ENCODE measurements around the gene SPATA6L.
"Not testable (repeated sequence)": the region's sequence is repeated elsewhere in the genome, so short reads cannot be mapped to it uniquely, and the experiment has no call there.

SPATA6L gene

GRCh38 chr9:4630836-4631235, 35.4 kb downstream of the SPATA6L start:
- H3K27ac ChIP-seq (ENCODE audit: low read depth, low read length): no peak overlapping the region

DNA sequence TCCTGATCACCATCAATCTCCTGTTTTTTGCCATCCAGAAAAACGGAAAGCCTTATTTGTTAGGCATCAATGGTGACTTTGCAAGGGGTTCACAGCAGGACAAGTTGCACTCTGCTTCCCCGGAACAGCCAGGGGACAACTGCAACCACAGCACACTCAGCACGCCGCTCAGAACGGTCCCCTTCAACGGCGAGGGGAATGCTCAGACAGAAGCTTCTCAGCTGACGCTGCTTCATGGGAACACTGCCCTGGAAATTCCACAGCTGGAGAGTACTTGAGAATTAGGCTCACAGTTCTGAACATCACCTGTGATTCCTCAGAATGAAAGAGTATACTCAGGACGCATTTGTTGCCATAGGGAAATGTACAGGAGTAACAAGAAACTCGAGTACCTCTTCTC, 44.3 kb downstream of the SPATA6L start:
- no peaks in the 10 kb centered on the region for H3K27me3 ChIP-seq (ENCODE audit: insufficient read depth, low read length)
- peak overlapping the region; percentile 37; the same call in 1 of the 2 replicates for H3K27ac ChIP-seq (ENCODE audit: low read depth, low read length)
- no peaks in the 10 kb centered on the region for H3K9me3 ChIP-seq (ENCODE audit: insufficient read depth, low read depth, low read length)
- peaks cover 37% of the 10 kb centered on the region for H3K4me1 ChIP-seq (ENCODE audit: insufficient read depth, low read length)
- no peaks in the 10 kb centered on the region for H3K36me3 ChIP-seq (ENCODE audit: insufficient read depth, low read length)
- H3K4me3 ChIP-seq (ENCODE audit: low read length): no peak overlapping the region
- H3K9ac ChIP-seq (ENCODE audit: low read depth, low read length): no peak overlapping the region
- WGBS: 67% methylated on average over 10 of the region's 10 CpGs

More at GRCh38 chr9:4630836-4631235, 35.4 kb downstream of the SPATA6L start:
- Histone ChIP-seq H3K36me3 (ENCODE audit: insufficient read depth, low read length) (no peaks in the 10 kb centered on the region), H3K4me1 (ENCODE audit: insufficient read depth, low read length) (peaks cover 13% of the 10 kb centered on the region), H3K9ac (ENCODE audit: low read depth, low read length) (no peak overlapping the region), H3K4me3 (ENCODE audit: low read length) (no peak overlapping the region), H3K27me3 (ENCODE audit: insufficient read depth, low read length) (no peaks in the 10 kb centered on the region), H3K9me3 (ENCODE audit: insufficient read depth, low read depth, low read length) (no peaks in the 10 kb centered on the region)
- WGBS: 9% methylated on average over 1 of the region's 2 CpGs

DNA sequence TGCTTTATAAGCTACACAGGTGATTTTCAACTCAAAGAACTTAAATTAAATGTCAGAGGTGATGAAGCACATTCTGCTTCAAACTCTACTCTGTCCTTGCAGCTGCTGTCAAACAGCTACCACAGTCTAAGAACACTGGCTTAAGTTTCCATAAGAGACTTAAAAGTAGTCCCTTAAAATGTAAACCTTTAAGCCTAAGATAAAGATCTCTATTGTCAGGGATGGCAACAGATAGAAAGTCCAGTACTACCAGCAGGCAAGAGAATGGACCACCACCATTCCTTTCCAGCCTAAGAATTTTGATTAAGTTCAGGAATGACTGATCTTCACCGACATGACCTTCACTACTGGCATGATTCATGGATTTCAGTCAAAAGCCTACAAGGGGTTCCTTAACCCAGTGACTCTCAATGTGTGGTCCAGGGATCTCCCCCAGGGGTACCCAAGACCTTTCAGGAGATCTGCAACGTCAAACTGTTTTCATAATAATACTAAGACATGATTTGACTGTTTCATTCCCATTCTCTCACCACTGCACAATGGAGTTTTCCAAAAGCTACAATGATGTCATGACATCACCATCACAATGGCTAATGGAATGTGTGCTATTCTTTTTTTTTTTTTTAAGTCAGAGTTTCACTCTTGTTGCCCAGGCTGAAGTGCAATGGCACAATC, 45.3 kb downstream of the SPATA6L start:
- Histone ChIP-seq H3K36me3 (ENCODE audit: insufficient read depth, low read length) (no peaks in the 10 kb centered on the region), H3K27ac (ENCODE audit: low read depth, low read length) (peak overlapping the region; percentile 66), H3K4me1 (ENCODE audit: insufficient read depth, low read length) (peaks cover 39% of the 10 kb centered on the region), H3K27me3 (ENCODE audit: insufficient read depth, low read length) (no peaks in the 10 kb centered on the region), H3K9ac (ENCODE audit: low read depth, low read length) (peak overlapping the region; percentile 5; the same call in 1 of the 2 replicates), H3K4me3 (ENCODE audit: low read length) (no peak overlapping the region), H3K9me3 (ENCODE audit: insufficient read depth, low read depth, low read length) (no peaks in the 10 kb centered on the region)
- 58% methylated on average over 2 of the region's 2 CpGs for WGBS

- no peaks in the 10 kb centered on the region for H3K27me3 ChIP-seq (ENCODE audit: insufficient read depth, low read length)
- 94% methylated on average over 3 of the region's 3 CpGs for WGBS
- no peaks in the 10 kb centered on the region for H3K36me3 ChIP-seq (ENCODE audit: insufficient read depth, low read length)
- no peak overlapping the region for H3K4me3 ChIP-seq (ENCODE audit: low read length)
- no peaks in the 10 kb centered on the region for H3K9me3 ChIP-seq (ENCODE audit: insufficient read depth, low read depth, low read length)
- peaks cover 39% of the 10 kb centered on the region for H3K4me1 ChIP-seq (ENCODE audit: insufficient read depth, low read length)
- no peak overlapping the region; the same call in 1 of the 2 replicates for H3K9ac ChIP-seq (ENCODE audit: low read depth, low read length)
- peak overlapping the region; percentile 66; the same call in 1 of the 2 replicates for H3K27ac ChIP-seq (ENCODE audit: low read depth, low read length)
Observed at GRCh38 chr9:4620057-4620765, 46.1 kb downstream of the SPATA6L start.

DNA sequence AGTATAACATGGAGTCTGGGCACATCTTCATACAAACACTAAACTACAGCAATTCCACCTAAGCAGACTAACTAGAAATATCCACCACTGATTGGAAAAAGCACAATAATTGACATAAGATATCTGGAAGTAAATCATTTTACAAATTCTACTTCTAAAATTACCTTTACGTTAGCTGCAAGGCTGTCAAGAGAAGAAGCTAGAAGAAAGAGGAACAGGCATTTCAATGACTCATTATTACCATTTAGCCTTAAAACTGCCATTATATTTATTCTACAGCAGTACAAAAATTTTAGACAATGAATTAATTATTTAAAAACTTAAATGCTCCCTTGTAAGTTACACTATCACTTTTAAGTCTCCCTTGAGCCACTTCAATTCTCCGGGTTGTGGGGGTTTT, 47.6 kb downstream of the SPATA6L start:
- WGBS: 100% methylated on average over 1 of the region's 2 CpGs
- Histone ChIP-seq H3K9ac (ENCODE audit: low read depth, low read length) (no peak overlapping the region), H3K9me3 (ENCODE audit: insufficient read depth, low read depth, low read length) (no peaks in the 10 kb centered on the region), H3K36me3 (ENCODE audit: insufficient read depth, low read length) (no peaks in the 10 kb centered on the region), H3K27me3 (ENCODE audit: insufficient read depth, low read length) (no peaks in the 10 kb centered on the region), H3K4me1 (ENCODE audit: insufficient read depth, low read length) (peaks cover 39% of the 10 kb centered on the region), H3K4me3 (ENCODE audit: low read length) (no peak overlapping the region), H3K27ac (ENCODE audit: low read depth, low read length) (no peak overlapping the region)

- 65% methylated on average over 3 of the region's 3 CpGs for WGBS
- H3K27me3 ChIP-seq (ENCODE audit: insufficient read depth, low read length): no peaks in the 10 kb centered on the region
- no peak overlapping the region for H3K9ac ChIP-seq (ENCODE audit: low read depth, low read length)
- peaks cover 39% of the 10 kb centered on the region for H3K4me1 ChIP-seq (ENCODE audit: insufficient read depth, low read length)
- H3K36me3 ChIP-seq (ENCODE audit: insufficient read depth, low read length): no peaks in the 10 kb centered on the region
- H3K4me3 ChIP-seq (ENCODE audit: low read length): no peak overlapping the region
- H3K27ac ChIP-seq (ENCODE audit: low read depth, low read length): no peak overlapping the region
- no peaks in the 10 kb centered on the region for H3K9me3 ChIP-seq (ENCODE audit: insufficient read depth, low read depth, low read length)
Observed at GRCh38 chr9:4617752-4618151, 48.5 kb downstream of the SPATA6L start.

DNA sequence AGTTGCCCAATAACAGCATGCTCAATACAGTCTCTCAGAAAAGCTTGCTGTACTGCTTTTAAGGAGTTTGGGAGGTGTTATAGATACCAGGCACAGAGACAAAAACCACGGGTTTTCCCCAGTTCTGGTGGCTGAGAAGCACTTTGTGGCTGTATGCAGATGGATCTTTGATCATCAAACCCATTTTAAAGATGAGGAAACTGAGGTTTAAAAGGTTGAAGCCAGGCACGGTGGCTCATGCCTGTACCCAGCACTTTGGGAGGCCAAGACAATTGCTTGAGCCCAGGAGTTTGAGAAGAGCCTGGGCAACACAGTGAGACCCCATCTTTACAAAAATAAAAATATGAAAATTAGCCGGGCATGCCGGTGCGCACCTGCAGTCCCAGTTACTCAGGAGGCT, 50.5 kb downstream of the SPATA6L start:
- 93% methylated on average over 5 of the region's 5 CpGs for WGBS

DNA sequence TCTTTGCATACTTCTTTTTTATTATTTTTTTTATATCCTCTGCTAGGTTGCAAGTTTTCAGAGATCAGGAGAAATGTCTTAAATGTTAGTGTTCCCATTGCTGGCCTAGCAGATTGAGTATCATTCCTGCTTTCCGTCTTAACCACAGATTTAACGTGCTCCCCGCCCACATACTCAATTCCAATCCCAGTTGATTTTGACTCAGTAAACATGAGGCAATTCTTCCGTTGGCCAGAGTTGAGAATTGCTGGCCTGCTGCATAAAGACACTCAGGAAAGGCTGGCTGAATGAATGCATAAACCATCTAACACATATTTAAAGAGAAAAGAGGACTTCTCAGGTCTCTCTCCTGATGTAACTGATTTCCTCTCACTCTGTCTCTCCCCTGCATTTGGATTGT, 51.0 kb downstream of the SPATA6L start:
- no peak overlapping the region for H3K27ac ChIP-seq (ENCODE audit: low read depth, low read length)
- H3K27me3 ChIP-seq (ENCODE audit: insufficient read depth, low read length): no peaks in the 10 kb centered on the region
- WGBS: 79% methylated on average over 4 of the region's 4 CpGs
- no peak overlapping the region for H3K4me3 ChIP-seq (ENCODE audit: low read length)
- H3K4me1 ChIP-seq (ENCODE audit: insufficient read depth, low read length): peaks cover 17% of the 10 kb centered on the region
- H3K9ac ChIP-seq (ENCODE audit: low read depth, low read length): no peak overlapping the region
- no peaks in the 10 kb centered on the region for H3K9me3 ChIP-seq (ENCODE audit: insufficient read depth, low read depth, low read length)
- H3K36me3 ChIP-seq (ENCODE audit: insufficient read depth, low read length): no peaks in the 10 kb centered on the region

More for the DNA sequence above, 50.5 kb downstream of the SPATA6L start:
- no peak overlapping the region for H3K4me3 ChIP-seq (ENCODE audit: low read length)
- H3K27ac ChIP-seq (ENCODE audit: low read depth, low read length): no peak overlapping the region
- H3K27me3 ChIP-seq (ENCODE audit: insufficient read depth, low read length): no peaks in the 10 kb centered on the region
- H3K36me3 ChIP-seq (ENCODE audit: insufficient read depth, low read length): no peaks in the 10 kb centered on the region
- no peak overlapping the region for H3K9ac ChIP-seq (ENCODE audit: low read depth, low read length)
- H3K4me1 ChIP-seq (ENCODE audit: insufficient read depth, low read length): peaks cover 22% of the 10 kb centered on the region
- no peaks in the 10 kb centered on the region for H3K9me3 ChIP-seq (ENCODE audit: insufficient read depth, low read depth, low read length)

- Histone ChIP-seq H3K9me3 (ENCODE audit: insufficient read depth, low read depth, low read length) (no peaks in the 10 kb centered on the region), H3K27me3 (ENCODE audit: insufficient read depth, low read length) (no peaks in the 10 kb centered on the region), H3K36me3 (ENCODE audit: insufficient read depth, low read length) (no peaks in the 10 kb centered on the region), H3K27ac (ENCODE audit: low read depth, low read length) (no peak overlapping the region), H3K4me3 (ENCODE audit: low read length) (no peak overlapping the region), H3K9ac (ENCODE audit: low read depth, low read length) (no peak overlapping the region), H3K4me1 (ENCODE audit: insufficient read depth, low read length) (peaks cover 12% of the 10 kb centered on the region)
- 90% methylated on average over 1 of the region's 1 CpG for WGBS
Observed at GRCh38 chr9:4614627-4615026, 51.7 kb downstream of the SPATA6L start.

GRCh38 chr9:4606033-4606432, 60.2 kb downstream of the SPATA6L start:
- H3K9ac ChIP-seq (ENCODE audit: low read depth, low read length); H3K4me3 ChIP-seq (ENCODE audit: low read length); H3K27me3 ChIP-seq (ENCODE audit: insufficient read depth, low read length); H3K9me3 ChIP-seq (ENCODE audit: insufficient read depth, low read depth, low read length); H3K27ac ChIP-seq (ENCODE audit: low read depth, low read length); H3K4me1 ChIP-seq (ENCODE audit: insufficient read depth, low read length); H3K36me3 ChIP-seq (ENCODE audit: insufficient read depth, low read length): not testable (repeated sequence)
- WGBS: 61% methylated on average over 15 of the region's 15 CpGs

DNA sequence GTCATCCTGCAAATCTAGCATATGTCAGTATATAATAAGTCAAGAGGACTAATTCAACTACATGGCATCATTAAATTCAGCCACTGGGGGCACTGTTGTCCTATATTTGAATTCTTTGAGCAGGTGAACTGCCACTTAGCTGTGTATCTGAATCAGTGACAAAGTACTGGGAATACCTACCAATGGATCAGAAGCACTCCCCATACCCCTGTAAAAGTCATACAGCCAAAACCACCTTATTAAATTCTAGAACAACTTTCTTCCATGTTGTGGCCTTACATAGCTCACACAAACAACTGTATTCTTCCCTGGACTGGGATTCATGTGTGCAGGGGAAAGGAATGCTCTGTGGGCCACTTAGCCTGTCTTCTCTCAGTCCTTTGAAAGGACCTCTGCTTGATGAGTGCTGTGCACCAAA, 61.6 kb downstream of the SPATA6L start:
- Histone ChIP-seq H3K27me3 (ENCODE audit: insufficient read depth, low read length) (no peaks in the 10 kb centered on the region), H3K27ac (ENCODE audit: low read depth, low read length) (no peak overlapping the region), H3K4me1 (ENCODE audit: insufficient read depth, low read length) (peaks cover 4% of the 10 kb centered on the region; the same call in 1 of the 2 replicates), H3K9ac (ENCODE audit: low read depth, low read length) (no peak overlapping the region), H3K36me3 (ENCODE audit: insufficient read depth, low read length) (no peaks in the 10 kb centered on the region), H3K4me3 (ENCODE audit: low read length) (no peak overlapping the region), H3K9me3 (ENCODE audit: insufficient read depth, low read depth, low read length) (no peaks in the 10 kb centered on the region)
